Limb (tissue), 2 donors: ENCODE measurements around the gene PARVA.
A peak's percentile ranks its signal among the peaks of the same experiment; 100 is the strongest.
"Not testable (repeated sequence)": the region's sequence is repeated elsewhere in the genome, so short reads cannot be mapped to it uniquely, and the experiment has no call there.

Experiments
- DNase-seq, 2 donors: peaks; one replicate each; pipeline ENCODE4 v3.0.0-alpha.2; 2016; ENCODE audit errors: extremely low spot score in 2 of 2

The PARVA gene

GRCh38 chr11:12496181-12497025 lies 119.0 kb downstream of the PARVA start:
- DNase-seq = no peak

- no peak for DNase-seq
Measured at GRCh38 chr11:12497431-12497830, 120.1 kb downstream of the PARVA start.

GRCh38 chr11:12499071-12499470 lies 121.7 kb downstream of the PARVA start:
- no peak for DNase-seq

GRCh38 chr11:12502046-12502445 lies 124.7 kb downstream of the PARVA start:
- DNase-seq = no peak

GRCh38 chr11:12503039-12503484 lies 125.7 kb downstream of the PARVA start:
- DNase-seq = no peak

- no peak for DNase-seq
Measured at GRCh38 chr11:12503886-12504285, 126.5 kb downstream of the PARVA start.

GRCh38 chr11:12505183-12505582 lies 127.8 kb downstream of the PARVA start:
- DNase-seq = no peak

GRCh38 chr11:12506404-12506921 lies 129.1 kb downstream of the PARVA start:
- DNase-seq = no peak

GRCh38 chr11:12507391-12507790 lies 130.0 kb downstream of the PARVA start:
- no peak for DNase-seq

- peak in 1 of 2 donors; percentile 67 for DNase-seq
Measured at GRCh38 chr11:12508151-12508751, 130.9 kb downstream of the PARVA start.

GRCh38 chr11:12509371-12509770 lies 132.0 kb downstream of the PARVA start:
- DNase-seq = no peak

GRCh38 chr11:12512132-12512531 lies 134.8 kb downstream of the PARVA start:
- no peak for DNase-seq

- no peak for DNase-seq
Measured at GRCh38 chr11:12512826-12513395, 135.5 kb downstream of the PARVA start.

GRCh38 chr11:12516387-12517105 lies 139.2 kb downstream of the PARVA start:
- DNase-seq = no peak

GRCh38 chr11:12517306-12517705 lies 139.9 kb downstream of the PARVA start:
- DNase-seq = no peak

- DNase-seq = no peak
Measured at GRCh38 chr11:12517741-12518140, 140.4 kb downstream of the PARVA start.

- no peak for DNase-seq
Measured at GRCh38 chr11:12518606-12519385, 141.4 kb downstream of the PARVA start.

- DNase-seq = no peak
Measured at GRCh38 chr11:12520054-12520453, 142.7 kb downstream of the PARVA start.

- not testable (repeated sequence) for DNase-seq
Measured at GRCh38 chr11:12520576-12520975, 143.2 kb downstream of the PARVA start.

GRCh38 chr11:12523180-12523924 lies 146.0 kb downstream of the PARVA start:
- DNase-seq = no peak
